SK-N-MC (cell line): Measurements from ENCODE around the gene GDF10.

ENCODE experiments used
- EZH2 ChIP-seq: fragments of 200-600 bp; sonication (generic); IDR thresholded peaks from one replicate; pipeline ENCODE4 v1.6.1; 2017; ENCODE audit warnings: antibody characterized with exemption
- POLR2AphosphoS5 ChIP-seq: IDR thresholded peaks from 2 replicates; pipeline ENCODE4 v1.6.1; 2012; ENCODE audit warnings: mild to moderate bottlenecking, low read depth, low read length, borderline replicate concordance

GRCh38 chr10:47330804-47331203 lies 30.8 kb downstream of the GDF10 start:
- TF ChIP-seq POLR2AphosphoS5 (no peak), EZH2 (no peak)
